IPS-18a (cell line): Measurements from ENCODE around the gene SDHC.
"Not testable (repeated sequence)": the region's sequence is repeated elsewhere in the genome, so short reads cannot be mapped to it uniquely, and the experiment has no call there.

ENCODE experiments used
- H3K27ac ChIP-seq: one replicate; pipeline ENCODE4 v1.5.1; 2013; ENCODE audit warnings: low read length
- H3K27me3 ChIP-seq: one replicate; pipeline ENCODE4 v1.6.1; 2013; ENCODE audit warnings: mild to moderate bottlenecking, low read length; ENCODE audit not compliant: control insufficient read depth, insufficient read depth
- H3K36me3 ChIP-seq: one replicate; pipeline ENCODE4 v1.6.1; 2013; ENCODE audit warnings: low read depth, low read length; ENCODE audit not compliant: control insufficient read depth
- H3K4me1 ChIP-seq: one replicate; pipeline ENCODE4 v1.6.1; 2013; ENCODE audit warnings: low read depth, low read length; ENCODE audit not compliant: control insufficient read depth
- H3K4me3 ChIP-seq: one replicate; pipeline ENCODE4 v1.5.1; 2013; ENCODE audit warnings: low read length
- H3K9ac ChIP-seq: one replicate; pipeline ENCODE4 v1.6.1; 2013; ENCODE audit warnings: mild to moderate bottlenecking, low read length, moderate library complexity
- H3K9me3 ChIP-seq: one replicate; pipeline ENCODE4 v1.6.1; 2013; ENCODE audit warnings: low read depth, low read length; ENCODE audit not compliant: control insufficient read depth

The SDHC gene

DNA sequence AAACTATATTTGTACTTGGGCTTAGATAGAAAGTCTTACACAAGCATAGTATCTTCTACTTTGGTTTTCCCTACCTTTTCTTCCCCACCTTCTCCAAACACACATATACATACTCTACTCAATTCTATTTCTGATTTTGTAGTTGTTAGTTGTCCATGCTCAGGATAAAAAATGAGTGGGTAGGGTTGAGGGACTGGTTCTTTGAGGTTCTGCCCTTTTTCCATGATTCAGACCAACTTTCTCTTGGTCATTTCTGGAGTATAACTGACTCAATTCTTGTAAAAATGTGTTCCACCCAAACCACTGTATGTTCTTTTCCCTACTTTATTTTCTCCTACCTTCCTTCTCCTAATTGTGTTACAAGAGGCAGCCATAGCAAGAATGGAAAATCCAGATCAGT is 50.2 kb downstream of the SDHC start:
- Histone ChIP-seq H3K9ac (no peak overlapping the region), H3K27ac (no peak overlapping the region), H3K4me1 (peaks cover 10% of the 10 kb centered on the region), H3K4me3 (no peak overlapping the region), H3K27me3 (no peaks in the 10 kb centered on the region), H3K9me3 (no peaks in the 10 kb centered on the region), H3K36me3 (peaks cover 8% of the 10 kb centered on the region)

DNA sequence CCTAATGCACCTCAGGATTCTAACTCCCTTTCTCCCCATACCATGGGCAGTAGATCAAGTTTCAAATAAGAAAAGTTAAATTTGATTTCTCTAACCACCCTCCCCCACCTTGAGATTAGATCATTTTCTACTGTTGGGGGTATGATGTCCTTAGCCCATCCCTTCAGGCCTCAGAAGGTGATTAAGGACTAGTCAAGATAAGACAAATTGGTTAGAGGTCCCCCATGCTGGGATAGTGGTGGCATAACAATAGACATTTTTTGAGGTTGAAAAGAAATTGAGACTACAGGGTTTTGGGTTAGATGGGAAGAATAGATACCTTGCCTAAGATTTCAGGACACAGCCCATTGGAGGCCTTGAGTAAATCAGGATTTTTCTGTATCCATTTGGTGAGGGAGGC is 51.0 kb downstream of the SDHC start:
- Histone ChIP-seq H3K9ac (no peak overlapping the region), H3K4me1 (peaks cover 10% of the 10 kb centered on the region), H3K36me3 (peaks cover 8% of the 10 kb centered on the region), H3K4me3 (no peak overlapping the region), H3K9me3 (no peaks in the 10 kb centered on the region), H3K27ac (no peak overlapping the region), H3K27me3 (no peaks in the 10 kb centered on the region)

- Histone ChIP-seq H3K27ac (peak within 1 kb of the TSS; percentile 97), H3K4me1 (peaks cover 10% of the 10 kb centered on the region), H3K27me3 (no peaks in the 10 kb centered on the region), H3K4me3 (no peak within 1 kb of the TSS), H3K9ac (peak within 1 kb of the TSS; percentile 66), H3K9me3 (no peaks in the 10 kb centered on the region), H3K36me3 (peaks cover 4% of the 10 kb centered on the region)
Observed at GRCh38 chr1:161367684-161368400, 53.7 kb downstream of the SDHC start, which contains the start of gene CFAP126. Gene CFAP126, minus strand, starts transcription at chr1:161367876. Its CDS starts 8 bp downstream, at chr1:161367868.

DNA sequence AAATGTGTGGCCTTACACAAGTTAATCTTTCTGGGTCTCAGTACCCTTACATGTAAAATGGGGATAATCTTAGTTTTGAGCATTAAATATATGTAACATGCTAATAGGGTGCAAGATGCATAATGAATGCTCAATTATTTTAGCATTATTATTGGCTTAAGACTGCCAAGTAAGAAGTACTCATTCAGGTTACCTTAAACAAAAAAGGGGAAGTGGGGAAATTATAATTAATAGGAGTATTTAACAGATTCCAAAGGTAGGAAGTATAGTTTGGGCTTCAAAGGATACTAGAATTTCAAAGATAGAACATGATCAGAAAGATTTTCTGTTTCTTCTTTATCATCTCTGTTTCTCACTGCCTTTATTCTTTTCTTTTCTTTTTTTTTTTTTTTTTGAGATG is 59.3 kb downstream of the SDHC start:
- H3K9ac ChIP-seq = no peak overlapping the region
- no peaks in the 10 kb centered on the region for H3K4me1 ChIP-seq
- H3K4me3 ChIP-seq = no peak overlapping the region
- H3K9me3 ChIP-seq = no peaks in the 10 kb centered on the region
- H3K36me3 ChIP-seq = no peaks in the 10 kb centered on the region
- no peak overlapping the region for H3K27ac ChIP-seq
- no peaks in the 10 kb centered on the region for H3K27me3 ChIP-seq

DNA sequence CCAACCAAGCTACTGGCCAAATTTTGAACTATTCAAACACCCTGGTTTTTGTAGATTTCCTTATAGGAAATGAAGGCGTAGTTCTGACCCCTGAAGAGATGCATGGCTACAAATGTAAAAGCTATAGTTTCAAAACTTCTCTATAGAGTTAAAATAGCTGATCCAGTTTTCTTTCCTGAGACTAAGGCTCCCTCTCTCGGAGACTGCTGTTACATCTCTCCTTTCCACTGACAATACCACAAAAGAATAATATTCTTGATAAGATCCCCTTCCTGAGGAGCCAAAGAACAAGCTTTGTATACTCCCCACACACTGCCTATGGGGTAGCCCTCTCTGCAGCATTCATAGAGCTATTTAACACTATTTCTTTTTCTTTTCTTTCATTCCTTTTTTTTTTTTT is 60.2 kb downstream of the SDHC start:
- no peaks in the 10 kb centered on the region for H3K4me1 ChIP-seq
- H3K27ac ChIP-seq = no peak overlapping the region
- no peaks in the 10 kb centered on the region for H3K36me3 ChIP-seq
- H3K9ac ChIP-seq = no peak overlapping the region
- H3K4me3 ChIP-seq = no peak overlapping the region
- no peaks in the 10 kb centered on the region for H3K9me3 ChIP-seq
- H3K27me3 ChIP-seq = no peaks in the 10 kb centered on the region

DNA sequence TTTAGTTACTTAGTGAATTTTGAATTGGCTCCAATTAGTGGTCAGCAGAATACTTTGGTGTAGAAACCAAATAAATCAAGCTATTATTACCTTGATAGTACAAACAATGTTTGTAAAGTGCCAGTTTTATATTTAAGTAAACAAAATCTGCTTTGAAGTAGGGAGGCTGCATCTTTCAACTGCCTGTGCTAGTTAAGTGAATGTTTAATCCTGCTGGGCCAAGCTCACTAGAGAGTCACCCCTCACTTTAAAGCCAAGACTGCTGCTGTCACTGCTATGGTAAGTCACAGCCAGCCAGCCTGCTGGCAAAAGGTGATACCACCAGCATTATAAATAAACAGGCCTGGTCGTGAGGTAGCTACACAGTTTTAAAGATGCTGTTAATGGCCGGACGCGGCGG is 63.8 kb downstream of the SDHC start:
- Histone ChIP-seq H3K27me3 (no peaks in the 10 kb centered on the region), H3K4me3 (no peak overlapping the region), H3K9ac (no peak overlapping the region), H3K4me1 (no peaks in the 10 kb centered on the region), H3K36me3 (no peaks in the 10 kb centered on the region), H3K9me3 (no peaks in the 10 kb centered on the region), H3K27ac (no peak overlapping the region)

DNA sequence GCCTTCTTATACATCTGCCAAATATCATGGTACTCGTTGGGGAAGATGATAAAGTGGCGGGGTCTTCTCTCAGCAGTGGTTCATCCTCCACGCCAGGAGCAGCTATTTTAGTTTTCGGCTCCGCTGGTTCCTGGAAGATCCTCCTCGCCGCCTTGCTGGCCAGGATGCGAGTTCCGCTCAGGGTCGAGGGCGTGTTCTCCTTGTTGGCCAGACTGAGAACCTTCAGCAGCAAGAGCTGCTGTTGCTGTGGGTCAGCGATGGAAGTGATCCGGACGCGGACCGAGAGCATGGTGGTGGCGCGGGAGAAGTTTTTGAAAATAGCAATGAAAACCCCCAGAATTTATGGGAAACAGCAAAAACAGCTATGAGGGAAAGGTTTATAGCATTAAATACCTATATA is 64.9 kb downstream of the SDHC start:
- Histone ChIP-seq H3K9ac (no peak overlapping the region), H3K4me3 (no peak overlapping the region)

DNA sequence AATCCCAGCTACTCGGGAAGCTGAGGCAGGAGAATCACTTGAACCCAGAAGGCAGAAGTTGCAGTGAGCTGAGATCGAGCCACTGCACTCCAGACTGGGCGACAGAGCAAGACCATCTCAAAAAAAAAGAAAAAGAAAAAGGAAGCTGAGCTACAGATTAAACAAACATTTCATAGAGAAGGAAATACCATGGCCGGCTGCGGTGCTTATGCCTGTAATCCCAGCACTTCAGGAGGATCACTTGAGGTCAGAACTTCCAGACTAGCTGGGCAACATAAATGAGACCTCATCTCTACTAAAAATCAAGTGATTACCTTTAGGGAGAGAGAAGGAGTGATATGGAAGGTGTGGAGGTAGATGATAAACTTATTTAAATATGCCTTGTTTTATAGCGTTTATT is 67.5 kb downstream of the SDHC start:
- Histone ChIP-seq H3K4me3 (no peak overlapping the region), H3K4me1 (no peaks in the 10 kb centered on the region), H3K36me3 (no peaks in the 10 kb centered on the region), H3K9me3 (no peaks in the 10 kb centered on the region), H3K9ac (no peak overlapping the region), H3K27me3 (no peaks in the 10 kb centered on the region), H3K27ac (no peak overlapping the region)

More for the DNA sequence above, 64.9 kb downstream of the SDHC start:
- Histone ChIP-seq H3K27ac (no peak overlapping the region), H3K9me3 (no peaks in the 10 kb centered on the region), H3K27me3 (no peaks in the 10 kb centered on the region), H3K4me1 (no peaks in the 10 kb centered on the region), H3K36me3 (no peaks in the 10 kb centered on the region)

GRCh38 chr1:161382214-161383019 is 68.2 kb downstream of the SDHC start:
- H3K4me1 ChIP-seq = no peaks in the 10 kb centered on the region
- H3K27me3 ChIP-seq = no peaks in the 10 kb centered on the region
- H3K9me3 ChIP-seq = no peaks in the 10 kb centered on the region
- H3K36me3 ChIP-seq = no peaks in the 10 kb centered on the region
- no peak overlapping the region for H3K4me3 ChIP-seq
- no peak overlapping the region for H3K27ac ChIP-seq
- no peak overlapping the region for H3K9ac ChIP-seq

DNA sequence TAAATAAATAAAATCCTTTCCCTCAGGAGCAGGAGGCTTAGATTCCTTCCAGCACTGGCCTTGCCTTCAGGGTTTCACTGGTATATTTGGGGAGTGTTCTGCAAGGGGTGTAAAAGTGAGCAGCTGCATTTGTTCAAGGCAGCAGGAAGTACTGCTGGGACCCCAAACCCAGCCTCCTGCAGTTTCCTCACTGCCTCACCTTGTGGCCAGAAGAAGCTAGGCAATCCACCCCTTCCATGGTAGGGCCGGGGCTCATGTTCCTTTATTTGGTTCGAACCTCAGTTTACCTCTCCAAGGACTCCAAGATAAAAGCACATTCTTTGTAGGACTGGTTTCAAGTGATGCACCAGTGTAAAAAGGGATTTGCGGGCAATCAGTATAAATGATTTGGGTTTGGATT is 74.5 kb downstream of the SDHC start:
- no peak overlapping the region for H3K9ac ChIP-seq
- no peaks in the 10 kb centered on the region for H3K36me3 ChIP-seq
- H3K4me3 ChIP-seq = no peak overlapping the region
- no peak overlapping the region for H3K27ac ChIP-seq
- H3K4me1 ChIP-seq = no peaks in the 10 kb centered on the region
- peaks cover 8% of the 10 kb centered on the region for H3K27me3 ChIP-seq
- H3K9me3 ChIP-seq = no peaks in the 10 kb centered on the region

DNA sequence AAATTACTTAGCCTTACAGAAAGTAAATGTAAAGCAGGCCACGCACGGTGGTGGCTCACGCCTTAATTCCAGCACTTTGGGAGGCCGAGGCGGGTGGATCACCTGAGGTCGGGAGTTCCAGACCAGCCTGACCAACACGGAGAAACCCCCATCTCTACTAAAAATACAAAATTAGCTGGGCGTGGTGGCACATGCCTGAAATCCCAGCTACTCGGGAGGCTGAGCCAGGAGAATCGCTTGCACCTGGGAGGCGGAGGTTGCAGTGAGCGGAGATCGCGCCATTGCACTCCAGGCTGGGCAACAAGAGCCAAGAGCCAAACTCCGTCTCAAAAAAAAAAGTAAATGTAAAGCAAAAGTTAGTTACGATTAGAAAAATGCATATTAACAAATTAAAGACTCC is 75.0 kb downstream of the SDHC start:
- H3K9me3 ChIP-seq, H3K27me3 ChIP-seq, H3K36me3 ChIP-seq, H3K4me1 ChIP-seq, H3K27ac ChIP-seq: not testable (repeated sequence)
- peak overlapping the region; percentile 88 for H3K4me3 ChIP-seq
- peak overlapping the region; percentile 50 for H3K9ac ChIP-seq
